ENCODE results near the gene ATXN1. TPM values are rescaled to one million over a fixed set of nuclear protein-coding genes. Genes with fewer than 3 reads are reported as not detected.

The ATXN1 gene
- total RNA-seq, 1 donor from 2014 or later, result 59.8 TPM

DNA sequence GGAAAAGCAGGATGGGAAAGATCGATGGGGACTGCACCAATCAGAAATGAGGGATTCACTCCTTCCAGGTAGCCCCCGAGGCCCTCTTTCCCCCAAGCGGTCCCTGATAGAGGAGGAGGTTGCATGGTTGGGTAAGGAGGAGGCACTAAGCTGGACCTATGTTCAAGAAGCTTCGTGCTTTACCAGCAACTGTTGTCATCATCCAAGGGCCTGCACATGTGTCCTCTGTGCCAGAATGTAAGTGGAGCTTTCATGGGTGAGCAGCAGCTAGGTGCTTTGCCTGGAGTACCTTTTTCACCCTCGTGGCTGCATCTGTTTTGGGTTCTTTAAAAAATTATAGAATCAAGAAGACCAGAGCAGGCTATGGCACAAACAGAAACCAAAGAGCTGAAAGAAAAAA, 468.8 kb downstream of the ATXN1 start:
- no peak overlapping the region for H3K27ac Mint-ChIP-seq
- intact Hi-C loops (cut with micrococcal nuclease), result no loop called here
- no peaks in the 10 kb centered on the region for H3K36me3 Mint-ChIP-seq (ENCODE audit: low read depth)
- DNase-seq, result no peak
- no peaks in the 10 kb centered on the region for H3K9me3 Mint-ChIP-seq
- CTCF ChIA-PET, result interaction anchor here (0.8 to 1.1 kb wide), 2 partner anchors 24 to 471 kb away, joined by 3 read pairs; no protein-coding TSS in a partner anchor
- H3K4me3 Mint-ChIP-seq, result no peak overlapping the region
- H3K4me1 Mint-ChIP-seq, result no peaks in the 10 kb centered on the region
- H3K27me3 Mint-ChIP-seq, result peaks cover 3% of the 10 kb centered on the region
- no peak for ATAC-seq (ENCODE audit: low read depth)
- TF ChIP-seq, protein P1, sequence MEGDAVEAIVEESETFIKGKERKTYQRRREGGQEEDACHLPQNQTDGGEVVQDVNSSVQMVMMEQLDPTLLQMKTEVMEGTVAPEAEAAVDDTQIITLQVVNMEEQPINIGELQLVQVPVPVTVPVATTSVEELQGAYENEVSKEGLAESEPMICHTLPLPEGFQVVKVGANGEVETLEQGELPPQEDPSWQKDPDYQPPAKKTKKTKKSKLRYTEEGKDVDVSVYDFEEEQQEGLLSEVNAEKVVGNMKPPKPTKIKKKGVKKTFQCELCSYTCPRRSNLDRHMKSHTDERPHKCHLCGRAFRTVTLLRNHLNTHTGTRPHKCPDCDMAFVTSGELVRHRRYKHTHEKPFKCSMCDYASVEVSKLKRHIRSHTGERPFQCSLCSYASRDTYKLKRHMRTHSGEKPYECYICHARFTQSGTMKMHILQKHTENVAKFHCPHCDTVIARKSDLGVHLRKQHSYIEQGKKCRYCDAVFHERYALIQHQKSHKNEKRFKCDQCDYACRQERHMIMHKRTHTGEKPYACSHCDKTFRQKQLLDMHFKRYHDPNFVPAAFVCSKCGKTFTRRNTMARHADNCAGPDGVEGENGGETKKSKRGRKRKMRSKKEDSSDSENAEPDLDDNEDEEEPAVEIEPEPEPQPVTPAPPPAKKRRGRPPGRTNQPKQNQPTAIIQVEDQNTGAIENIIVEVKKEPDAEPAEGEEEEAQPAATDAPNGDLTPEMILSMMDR (IDR thresholded peaks at IDR 0.05), result no peak
- POLR2A ChIA-PET, result no interaction called here

DNA sequence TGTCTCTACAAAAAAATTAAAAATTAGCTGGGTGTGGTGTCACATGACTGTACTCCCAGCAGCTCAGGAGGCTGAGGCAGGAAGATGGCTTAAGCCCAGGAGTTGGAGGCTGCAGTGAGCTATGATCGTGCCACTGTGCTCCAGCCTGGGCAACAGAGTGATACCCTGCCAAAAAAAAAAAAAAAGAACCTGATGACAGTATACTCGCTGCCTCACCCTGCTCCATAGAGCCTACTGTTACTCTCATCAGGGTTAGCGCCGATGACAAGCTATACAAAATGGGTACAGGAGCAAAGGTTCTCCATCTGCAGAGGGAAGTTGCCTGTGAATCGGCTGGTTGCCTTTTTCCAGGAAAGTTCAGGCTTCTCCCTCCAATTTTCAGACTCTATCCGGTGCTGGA, 469.5 kb downstream of the ATXN1 start:
- no peak overlapping the region for H3K4me3 Mint-ChIP-seq
- H3K4me1 Mint-ChIP-seq, result no peaks in the 10 kb centered on the region
- POLR2A ChIA-PET, result no interaction called here
- CTCF ChIA-PET, result interaction anchor here (1.1 kb wide), 1 partner anchor 471 kb away, joined by 3 read pairs; no protein-coding TSS in a partner anchor
- no peaks in the 10 kb centered on the region for H3K36me3 Mint-ChIP-seq (ENCODE audit: low read depth)
- ATAC-seq (ENCODE audit: low read depth) (no peak), DNase-seq (no peak)
- TF ChIP-seq, protein P1 (IDR thresholded peaks at IDR 0.05), result no peak
- intact Hi-C loops (cut with micrococcal nuclease), result no loop called here
- peaks cover 3% of the 10 kb centered on the region for H3K27me3 Mint-ChIP-seq
- no peaks in the 10 kb centered on the region for H3K9me3 Mint-ChIP-seq
- H3K27ac Mint-ChIP-seq, result no peak overlapping the region

DNA sequence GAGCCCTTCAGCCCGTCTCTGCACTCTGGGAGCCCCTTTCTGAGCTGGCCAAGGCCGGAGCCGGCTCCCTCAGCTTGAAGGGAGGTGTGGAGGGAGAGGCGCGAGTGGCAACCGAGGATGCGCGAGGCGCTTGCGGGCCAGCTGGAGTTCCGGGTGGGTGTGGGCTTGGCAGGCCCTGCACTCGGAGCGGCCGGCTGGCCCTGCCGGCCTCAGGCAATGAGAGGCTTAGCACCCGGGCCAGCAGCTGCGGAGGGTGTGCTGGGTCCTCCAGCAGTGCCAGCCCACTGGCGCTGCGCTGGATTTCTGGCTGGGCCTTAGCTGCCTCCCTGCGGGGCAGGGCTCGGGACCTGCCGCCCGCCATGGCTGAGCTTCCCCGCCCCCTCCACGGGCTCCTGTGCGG, 473.1 kb downstream of the ATXN1 start:
- Mint-ChIP-seq H3K4me1 (no peaks in the 10 kb centered on the region), H3K27ac (no peak overlapping the region), H3K27me3 (peaks cover 2% of the 10 kb centered on the region), H3K9me3 (no peaks in the 10 kb centered on the region), H3K4me3 (no peak overlapping the region), H3K36me3 (ENCODE audit: low read depth) (no peaks in the 10 kb centered on the region)
- ChIA-PET CTCF (no interaction called here), POLR2A (no interaction called here)
- DNase-seq, result no peak
- ATAC-seq (ENCODE audit: low read depth), result no peak
- TF ChIP-seq, protein P1 (IDR thresholded peaks at IDR 0.05), result no peak
- intact Hi-C loops (cut with micrococcal nuclease), result loop anchor here (5.0 kb wide), 1 partner anchor 799 kb away; no protein-coding TSS in a partner anchor

DNA sequence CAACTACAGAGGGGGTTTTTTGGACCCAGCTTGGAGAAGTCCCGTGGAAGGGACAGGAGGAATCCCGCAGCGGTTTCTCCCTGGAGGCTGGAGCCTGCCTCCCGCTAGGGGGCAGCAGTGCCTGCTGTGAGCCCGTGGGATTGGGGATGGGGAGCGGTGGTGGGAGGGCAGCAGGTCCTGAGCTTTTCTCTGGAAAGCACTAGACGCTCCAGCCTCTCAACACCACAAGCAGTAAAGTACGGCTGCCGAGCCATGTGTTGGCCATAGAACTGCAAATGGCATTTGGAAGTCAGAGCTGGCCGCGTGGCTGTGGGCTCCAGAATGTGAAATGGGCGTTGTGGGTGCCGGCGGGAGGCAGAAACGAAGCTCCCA, 475.1 kb downstream of the ATXN1 start:
- ATAC-seq (ENCODE audit: low read depth) (no peak), DNase-seq (no peak)
- no peaks in the 10 kb centered on the region for H3K36me3 Mint-ChIP-seq (ENCODE audit: low read depth)

DNA sequence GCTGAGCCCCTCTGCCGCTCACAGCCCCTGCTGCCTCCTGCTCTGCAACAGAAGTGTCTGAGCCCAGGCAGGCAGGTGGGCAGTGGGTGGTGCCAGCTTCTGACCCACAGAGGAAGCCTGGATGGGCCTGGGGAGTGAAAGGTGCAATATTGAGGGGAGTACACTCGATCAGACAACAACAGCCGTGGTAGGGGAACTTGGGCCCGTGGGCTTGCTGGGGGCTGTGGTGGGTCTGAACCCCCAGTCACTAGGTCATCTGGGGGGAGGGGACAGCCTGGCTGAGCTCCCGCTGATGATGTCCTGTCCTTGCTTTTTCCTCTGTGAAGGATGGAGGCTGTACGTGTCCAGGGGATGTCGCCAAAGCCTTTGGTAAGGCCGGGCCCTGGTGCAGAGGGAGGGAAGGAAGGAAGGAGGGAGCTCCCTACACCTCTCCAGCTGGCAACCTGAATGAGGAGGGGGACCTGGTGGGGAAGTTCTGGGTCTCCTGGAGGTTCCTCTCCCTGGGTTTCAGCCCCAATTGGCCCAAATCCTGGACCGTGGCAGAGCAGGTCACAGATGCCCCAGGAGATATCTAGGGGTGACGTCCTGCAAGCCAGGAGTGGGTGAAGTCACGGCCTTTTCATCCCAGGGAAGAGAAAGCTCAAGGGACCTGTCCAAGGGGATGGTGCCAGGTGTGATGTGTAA, 475.7 kb downstream of the ATXN1 start:
- Mint-ChIP-seq H3K9me3 (no peaks in the 10 kb centered on the region), H3K4me3 (no peak overlapping the region), H3K27ac (no peak overlapping the region), H3K4me1 (no peaks in the 10 kb centered on the region), H3K27me3 (no peaks in the 10 kb centered on the region), H3K36me3 (ENCODE audit: low read depth) (no peaks in the 10 kb centered on the region)
- no peak for DNase-seq
- POLR2A ChIA-PET, result interaction anchor here (0.9 kb wide), 1 partner anchor 19 kb away, joined by 3 read pairs; no protein-coding TSS in a partner anchor
- intact Hi-C loops (cut with micrococcal nuclease), result loop anchor here (1.0 to 5.0 kb wide), 3 partner anchors 46 to 802 kb away; no protein-coding TSS in a partner anchor
- TF ChIP-seq, protein P1 (IDR thresholded peaks at IDR 0.05), result no peak
- ATAC-seq (ENCODE audit: low read depth), result no peak
- CTCF ChIA-PET, result interaction anchor here (0.8 to 1.7 kb wide), 6 partner anchors 15 to 485 kb away, joined by 3 to 13 read pairs (median 4); no protein-coding TSS in a partner anchor

More for the DNA sequence above, 475.1 kb downstream of the ATXN1 start:
- CTCF ChIA-PET, result interaction anchor here (0.7 to 1.7 kb wide), 6 partner anchors 38 to 485 kb away, joined by 3 to 13 read pairs (median 4); no protein-coding TSS in a partner anchor
- H3K27me3 Mint-ChIP-seq, result no peaks in the 10 kb centered on the region
- H3K27ac Mint-ChIP-seq, result no peak overlapping the region
- no peaks in the 10 kb centered on the region for H3K9me3 Mint-ChIP-seq
- TF ChIP-seq, protein P1 (IDR thresholded peaks at IDR 0.05), result no peak
- H3K4me1 Mint-ChIP-seq, result no peaks in the 10 kb centered on the region
- intact Hi-C loops (cut with micrococcal nuclease), result loop anchor here (1.0 to 5.0 kb wide), 2 partner anchors 45 to 801 kb away; no protein-coding TSS in a partner anchor
- POLR2A ChIA-PET, result interaction anchor here (0.9 kb wide), 1 partner anchor 19 kb away, joined by 3 read pairs; no protein-coding TSS in a partner anchor
- no peak overlapping the region for H3K4me3 Mint-ChIP-seq

Measured in activated B cell treated with CpG ODN at 0.5 μM for 24 hours (primary cell).